Activated CD4-positive, alpha-beta T cell treated with anti-CD3 and anti-CD28 coated beads for 1 hour (primary cell): ENCODE measurements around the gene BID.
"Not testable (repeated sequence)": the region's sequence is repeated elsewhere in the genome, so short reads cannot be mapped to it uniquely, and the experiment has no call there.

Experiments
- DNase-seq: peaks from one replicate; pipeline ENCODE4 v3.0.0-alpha.2; 2020

Gene BID

DNA sequence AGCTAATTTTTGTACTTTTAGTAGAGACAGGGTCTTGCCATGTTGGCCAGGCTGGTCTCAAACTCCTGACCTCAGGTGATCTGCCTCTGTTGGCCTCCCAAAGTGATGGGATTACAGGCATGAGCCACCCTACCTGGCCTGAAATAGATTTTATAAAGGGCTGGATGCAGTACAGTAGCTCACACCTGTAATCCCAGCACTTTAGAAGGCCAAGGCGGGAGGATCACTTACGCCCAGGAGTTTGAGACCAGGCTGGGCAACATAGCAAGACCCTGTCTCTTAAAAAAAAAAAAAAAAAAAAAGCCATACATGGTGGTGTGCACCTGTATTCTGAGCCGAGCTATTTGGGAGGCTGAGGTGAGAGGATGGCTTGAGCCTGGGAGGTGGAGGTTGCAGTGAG, 76.0 kb downstream of the BID start:
- DNase-seq = not testable (repeated sequence)

DNA sequence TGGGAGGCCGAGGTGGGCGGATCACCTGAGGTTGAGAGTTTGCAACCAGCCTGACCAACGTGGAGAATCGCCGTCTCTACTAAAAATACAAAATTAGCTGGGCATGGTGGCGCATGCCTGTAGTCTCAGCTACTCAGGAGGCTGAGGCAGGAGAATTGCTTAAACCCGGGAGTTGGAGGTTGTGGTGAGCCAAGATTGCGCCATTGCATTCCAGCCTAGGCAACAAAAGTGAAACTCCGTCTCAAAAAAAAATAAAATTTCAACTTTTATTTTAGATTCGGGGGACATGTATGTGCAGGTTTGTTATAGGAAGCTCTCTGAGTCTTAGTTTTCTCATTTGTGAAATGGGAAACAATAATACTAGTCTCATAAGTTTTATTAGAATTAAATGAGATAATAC, 77.1 kb downstream of the BID start:
- not testable (repeated sequence) for DNase-seq

DNA sequence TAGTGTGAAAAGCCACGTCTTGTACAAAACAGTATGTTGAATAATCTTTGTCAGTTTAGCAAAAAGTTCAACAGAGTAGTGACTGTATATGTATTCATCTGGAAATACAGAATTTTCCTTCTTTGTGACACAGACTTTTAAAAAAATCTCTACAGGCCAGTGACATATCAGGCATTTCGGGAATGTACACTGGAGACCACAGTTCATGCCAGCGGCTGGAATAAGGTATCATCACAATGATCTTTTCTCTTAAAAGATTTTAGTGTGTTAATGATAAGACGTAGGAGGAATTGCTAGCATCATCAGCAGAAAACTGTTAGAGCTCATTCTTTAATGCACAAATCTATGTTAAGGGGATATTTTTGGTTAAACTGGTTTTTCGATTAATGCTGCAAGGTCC, 78.3 kb downstream of the BID start:
- DNase-seq = no peak

DNA sequence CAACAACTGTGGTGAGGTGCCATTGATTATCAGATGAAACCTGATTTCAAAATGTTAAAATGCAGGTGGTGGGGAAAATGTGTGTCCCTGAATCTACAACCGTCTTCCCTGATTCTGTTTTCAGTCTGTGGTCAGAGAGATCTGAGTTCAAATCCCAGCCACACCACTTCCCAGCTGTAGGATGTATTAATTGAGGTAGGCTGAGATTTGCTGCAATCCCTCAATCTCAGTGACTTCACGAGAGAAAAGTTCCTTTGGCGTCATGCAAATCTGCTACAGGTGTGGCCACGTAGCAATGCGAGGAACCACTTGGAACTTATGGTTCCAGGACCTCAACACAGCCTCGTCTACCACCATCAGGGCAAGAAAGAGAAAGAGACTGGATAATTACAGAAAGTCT, 79.5 kb downstream of the BID start:
- no peak for DNase-seq

DNA sequence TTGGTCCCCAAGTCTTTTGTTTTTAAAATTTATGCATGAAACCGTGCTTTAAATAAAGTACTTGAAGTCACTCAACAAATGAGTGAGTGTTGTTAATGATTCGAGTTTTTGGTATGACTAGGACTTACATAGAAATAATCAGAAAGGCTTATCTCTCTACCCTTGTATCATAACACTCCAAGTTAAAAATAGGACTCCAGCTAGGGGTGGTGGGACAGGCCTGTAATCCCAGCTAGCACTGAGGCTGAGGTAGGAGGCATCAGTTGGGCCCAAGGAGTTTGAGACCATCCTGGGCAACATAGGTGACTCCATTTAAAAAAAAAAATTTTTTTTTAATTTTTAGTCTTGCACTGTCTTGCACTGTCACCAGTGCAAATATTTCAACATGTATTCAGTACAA, 80.1 kb downstream of the BID start:
- DNase-seq = no peak

DNA sequence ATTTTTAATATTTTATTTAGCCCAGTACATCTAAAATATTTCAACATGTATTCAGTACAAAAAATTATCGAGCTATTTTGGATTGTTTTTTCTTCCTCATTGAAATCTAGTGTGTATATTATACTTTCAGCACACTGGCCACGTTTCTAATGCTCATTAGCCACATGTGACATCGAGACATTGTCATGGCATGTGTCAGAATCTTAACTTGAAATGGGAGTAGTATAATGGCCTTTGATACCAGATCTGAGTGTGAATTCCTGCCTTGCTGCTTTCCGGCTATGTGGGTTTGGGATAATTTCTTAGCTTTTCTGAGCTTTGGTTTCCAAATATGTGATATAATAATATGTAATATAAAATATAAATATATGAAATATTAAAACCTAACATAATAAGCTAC, 81.4 kb downstream of the BID start:
- no peak for DNase-seq

DNA sequence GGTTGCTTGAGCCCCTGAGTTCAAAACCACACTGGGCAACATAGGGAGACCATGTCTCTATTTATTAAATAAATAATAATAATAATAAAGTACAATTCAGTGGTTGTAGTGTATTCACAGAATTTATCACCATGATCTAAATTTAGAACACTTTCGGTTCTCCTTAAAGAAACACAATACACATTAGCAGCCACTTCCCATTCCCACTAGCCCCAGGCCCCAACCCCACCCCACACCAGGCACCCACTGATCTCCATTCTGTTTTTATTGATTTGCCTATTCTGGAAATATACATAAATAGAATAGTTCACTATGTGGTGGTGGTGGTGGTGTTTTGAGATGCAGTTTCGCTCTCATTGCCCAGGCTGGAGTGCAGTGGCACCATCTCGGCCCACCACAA, 90.0 kb downstream of the BID start:
- DNase-seq = no peak
